H1 (cell line): ENCODE measurements around the gene MAP3K14. TPM values are rescaled to one million over a fixed set of nuclear protein-coding genes. Genes with fewer than 3 reads are reported as not detected.

Experiments
- HDAC2 ChIP-seq, 2 experiments: fragments of 300-600 bp in 1 of 2; sonication (generic) in 1 of 2; IDR thresholded peaks; 2 replicates each; pipeline ENCODE4 v1.6.1; 2011 to 2012; ENCODE audit warnings: low read depth in 2 of 2, low read length in 2 of 2, mild to moderate bottlenecking in 2 of 2, moderate library complexity in 2 of 2, borderline replicate concordance in 1 of 2, inconsistent platforms in 1 of 2
- KDM5A ChIP-seq: fragments of 200-600 bp; IDR thresholded peaks from 2 replicates; pipeline ENCODE4 v1.7.1; 2012; ENCODE audit warnings: mild to moderate bottlenecking, low read length, inconsistent platforms, mixed read lengths
- polyA plus RNA-seq, 7 experiments: library from polyadenylated mRNA; depleted of rRNA in 3 of 7; stranded (reverse) in 5 of 7; unstranded in 2 of 7; fragments of >200 nt in 5 of 7; fragments of 200-250 nt in 2 of 7; gene quantifications; 1 replicate in 5 of 7; 2 replicates in 1 of 7; 4 replicates in 1 of 7; pipeline versions ENCODE4 v1.2.1 to v1.2.3, GENCODE V29; 2011 to 2013; ENCODE audit warnings: missing spikeins in 2 of 7, mixed read lengths in 2 of 7
- total RNA-seq: library from RNA; stranded (reverse); fragmentation: NEBNext Ultra II Directional; extraction: Animal tissue kit (Norgen Biotek cat#: 25700); gene quantifications from 2 replicates; pipeline ENCODE4 v1.2.1, GENCODE V29; 2021

Gene MAP3K14
- total and polyA plus RNA-seq, 2 of the 8 experiments (the other 6 are each of a cell fraction or from before 2014, with no cell fraction given), result 5.2 to 6.1 TPM

- TF ChIP-seq HDAC2 (IDR thresholded peaks at IDR 0.05; ENCODE audit: borderline replicate concordance in 1 of 2, low read depth in 2 of 2, low read length in 2 of 2) (no peak), KDM5A (no peak)
Observed at GRCh38 chr17:45257115-45257514, 59.7 kb downstream of the MAP3K14 start (continued).
